ENCODE measurements around the gene GNAS-AS1.

GRCh38 chr20:58828136-58828535, 22.6 kb downstream of the GNAS-AS1 start:
- no peak for TF ChIP-seq CTCF (conservative IDR thresholded peaks at IDR 0.05; ENCODE audit: low read depth in 2 of 2)
- TF ChIP-seq POLR2AphosphoS5 (IDR thresholded peaks at IDR 0.05; ENCODE audit: low read depth), result no peak
- TF ChIP-seq ZNF462 (CRISPR knock-in tag; IDR thresholded peaks at IDR 0.05), result no peak
- no peak for TF ChIP-seq EZH2 (IDR thresholded peaks at IDR 0.05; ENCODE audit: low read depth, unreplicated experiment)
- no peak for TF ChIP-seq EZH2phosphoT487 (IDR thresholded peaks at IDR 0.05; ENCODE audit: unreplicated experiment)
- TF ChIP-seq ZNF114 (CRISPR knock-in tag; IDR thresholded peaks at IDR 0.05), result no peak
- TF ChIP-seq REST (IDR thresholded peaks at IDR 0.05; ENCODE audit: unreplicated experiment), result no peak
- TF ChIP-seq ETS1 (IDR thresholded peaks at IDR 0.05), result no peak
- no peak for TF ChIP-seq ZNF331 (CRISPR knock-in tag; IDR thresholded peaks at IDR 0.05; ENCODE audit: low read depth)
- TF ChIP-seq STAT1 (IDR thresholded peaks at IDR 0.05; ENCODE audit: unreplicated experiment), result no peak
- no peak for TF ChIP-seq CREB1 (CRISPR knock-in tag; IDR thresholded peaks at IDR 0.05; ENCODE audit: low read depth)
- TF ChIP-seq NANOG (IDR thresholded peaks at IDR 0.05; ENCODE audit: borderline replicate concordance), result no peak
